Measurements from ENCODE around the gene FBXW2. TPM values are rescaled to one million over a fixed set of nuclear protein-coding genes. Genes with fewer than 3 reads are reported as not detected.

Gene FBXW2
- total RNA-seq, 1 donor from 2014 or later, result 43.9 TPM

DNA sequence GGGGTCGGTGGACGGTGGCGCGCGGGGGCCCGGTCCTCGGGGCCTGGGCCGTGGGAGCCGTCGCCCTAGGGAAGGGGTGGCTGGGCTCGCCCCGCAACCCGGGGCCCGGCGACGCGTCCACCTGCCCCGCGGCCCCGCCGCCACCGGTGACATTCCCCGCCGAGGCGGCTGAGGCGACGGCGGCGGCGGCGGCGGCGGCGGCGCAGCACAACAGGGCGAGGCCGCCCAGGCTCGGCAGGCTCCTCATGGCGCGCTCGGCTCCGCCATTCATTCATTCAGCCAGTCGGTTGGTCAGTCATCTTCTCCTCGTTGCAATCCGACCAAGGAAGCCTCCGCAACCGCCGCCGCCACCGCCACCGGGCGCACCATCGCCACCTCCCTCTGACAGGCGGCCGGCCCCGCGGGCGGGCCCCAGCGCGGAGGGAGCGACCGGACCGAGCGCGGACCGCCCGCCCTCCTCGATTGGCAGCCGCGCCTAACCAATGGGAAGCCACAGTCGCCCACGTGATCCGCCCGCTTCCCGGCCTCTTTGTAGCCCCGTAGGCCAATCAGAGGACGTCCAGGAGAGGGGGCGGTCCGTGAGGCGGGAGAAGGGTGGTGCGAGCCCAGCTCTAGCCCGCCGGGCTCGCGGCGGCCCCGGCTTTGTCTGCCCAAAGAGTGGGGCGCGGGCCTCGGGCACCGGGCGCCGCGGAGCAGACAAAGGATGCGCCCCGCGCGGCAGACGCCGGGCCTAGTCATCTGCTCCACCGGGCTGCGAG, 78.9 kb downstream of the FBXW2 start, which contains the start of gene MEGF9:
TSS of gene MEGF9 (minus strand) at position 383 of the 758 bp plus-strand sequence. CDS start at position 271, 112 bp downstream.
- peak; percentile 87 for DNase-seq (ENCODE audit: low read depth)

DNA sequence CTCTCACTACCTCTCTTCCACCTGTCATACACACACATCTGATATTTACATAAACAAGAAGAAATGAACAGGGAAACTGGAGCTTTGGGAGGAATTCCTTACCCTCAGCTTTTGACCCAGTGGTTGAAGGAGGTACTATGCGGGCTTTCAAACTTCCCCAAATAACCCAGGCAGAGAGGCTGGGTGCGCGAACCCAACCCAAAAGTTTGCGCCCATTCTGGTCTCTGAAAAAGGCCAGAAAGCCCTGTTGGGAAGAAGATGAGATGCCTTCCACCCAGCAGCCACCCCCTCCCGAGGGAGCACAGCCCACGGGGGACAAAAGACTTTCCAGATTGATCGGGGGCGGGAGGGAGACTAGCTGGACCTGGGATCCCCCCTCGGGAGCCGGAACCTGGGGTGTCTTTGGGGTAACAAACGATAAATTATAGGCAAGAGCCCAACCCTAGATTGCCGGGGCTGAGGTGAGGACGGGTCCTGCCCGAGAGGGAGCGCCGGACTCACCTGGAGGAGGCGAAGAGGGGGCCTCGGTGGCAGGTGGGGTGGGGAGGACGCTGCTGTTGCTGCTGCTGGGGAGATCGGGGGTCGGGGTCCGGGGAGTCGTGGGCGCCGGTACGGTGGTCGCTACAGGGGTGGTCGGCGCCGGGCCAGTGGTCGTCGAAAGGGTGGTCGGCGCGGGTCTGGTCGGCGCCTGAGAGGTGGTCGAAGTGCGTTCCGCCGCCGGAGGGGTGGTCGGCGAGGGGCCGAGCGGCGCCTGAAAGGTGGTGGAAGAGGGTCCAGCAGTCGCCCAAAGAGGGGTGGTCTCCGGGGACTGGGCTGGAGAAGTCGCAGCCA, 79.7 kb downstream of the FBXW2 start:
- no peak for DNase-seq (ENCODE audit: low read depth)

DNA sequence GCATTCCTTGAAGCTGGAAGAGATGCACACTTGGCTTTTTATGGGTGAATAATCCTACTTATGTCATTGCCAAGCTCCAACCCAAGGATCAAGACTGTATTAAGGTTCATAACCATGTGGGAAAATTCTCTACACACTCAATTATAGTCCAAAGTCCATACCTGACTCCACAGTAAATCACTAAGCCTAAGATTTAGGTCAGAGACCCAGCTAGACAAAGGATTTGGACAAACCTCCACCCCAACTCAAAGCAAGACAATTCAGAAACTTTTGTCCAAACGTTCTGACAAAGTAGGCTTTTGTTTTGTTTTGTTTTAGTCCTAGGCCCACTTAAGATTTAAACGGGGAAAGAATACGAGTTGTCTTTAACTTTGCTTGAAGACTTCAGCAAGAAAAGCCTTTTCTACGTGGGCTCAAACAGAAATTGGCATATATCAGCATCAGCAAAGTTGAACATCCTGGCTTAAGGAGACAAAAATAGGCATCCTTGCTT, 80.6 kb downstream of the FBXW2 start:
- no peak for DNase-seq (ENCODE audit: low read depth)

DNA sequence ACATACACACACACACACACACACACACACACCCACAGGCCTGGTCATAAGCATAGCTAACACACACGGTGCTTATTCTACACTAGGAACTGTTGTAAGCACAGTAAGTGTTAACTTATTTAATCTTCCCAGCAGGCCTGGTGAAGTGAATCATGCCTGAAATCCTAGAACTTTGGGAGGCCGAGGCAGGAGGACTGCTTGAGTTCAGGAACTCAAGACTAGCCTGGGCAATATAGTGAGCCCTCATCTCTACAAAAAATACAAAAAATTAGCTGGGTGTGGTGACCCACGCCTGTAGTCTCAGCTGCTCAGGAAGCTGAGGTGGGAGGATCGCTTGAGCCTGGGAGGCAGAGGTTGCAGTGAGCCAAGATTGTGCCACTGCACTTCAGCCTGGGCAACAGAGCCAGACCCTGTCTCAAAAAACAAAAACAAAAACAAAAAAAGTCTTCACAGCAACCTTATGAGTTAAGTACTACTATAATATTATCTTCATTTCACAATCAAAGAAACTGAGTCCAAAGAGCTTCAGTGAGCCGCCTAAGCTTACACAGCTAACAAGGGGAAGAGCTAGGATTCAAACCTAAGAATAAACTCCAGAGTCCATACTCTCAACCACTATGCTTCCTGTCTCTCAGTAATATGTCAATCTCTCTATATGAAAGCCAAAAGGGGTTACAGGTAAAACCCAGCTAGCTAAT, 81.2 kb downstream of the FBXW2 start:
- no peak for DNase-seq (ENCODE audit: low read depth)

DNA sequence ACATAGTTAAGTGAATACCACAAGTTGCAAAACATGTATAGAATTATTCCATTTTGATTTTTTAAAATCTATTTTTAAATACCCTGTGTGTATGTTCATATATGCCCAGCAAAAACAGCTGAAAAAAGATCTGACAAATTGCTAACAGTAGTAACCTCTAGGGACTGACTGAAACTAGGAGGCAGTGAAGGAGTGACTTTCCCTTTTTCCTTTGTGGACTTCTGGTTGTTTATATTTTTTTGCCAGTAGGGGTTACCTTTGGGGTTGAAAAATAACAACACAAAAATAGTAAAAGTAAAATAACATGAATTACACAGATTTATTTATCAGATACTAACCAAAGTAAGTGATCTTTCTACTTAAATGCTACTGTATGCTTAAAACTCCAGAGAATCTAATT, 81.9 kb downstream of the FBXW2 start:
- no peak for DNase-seq (ENCODE audit: low read depth)

DNA sequence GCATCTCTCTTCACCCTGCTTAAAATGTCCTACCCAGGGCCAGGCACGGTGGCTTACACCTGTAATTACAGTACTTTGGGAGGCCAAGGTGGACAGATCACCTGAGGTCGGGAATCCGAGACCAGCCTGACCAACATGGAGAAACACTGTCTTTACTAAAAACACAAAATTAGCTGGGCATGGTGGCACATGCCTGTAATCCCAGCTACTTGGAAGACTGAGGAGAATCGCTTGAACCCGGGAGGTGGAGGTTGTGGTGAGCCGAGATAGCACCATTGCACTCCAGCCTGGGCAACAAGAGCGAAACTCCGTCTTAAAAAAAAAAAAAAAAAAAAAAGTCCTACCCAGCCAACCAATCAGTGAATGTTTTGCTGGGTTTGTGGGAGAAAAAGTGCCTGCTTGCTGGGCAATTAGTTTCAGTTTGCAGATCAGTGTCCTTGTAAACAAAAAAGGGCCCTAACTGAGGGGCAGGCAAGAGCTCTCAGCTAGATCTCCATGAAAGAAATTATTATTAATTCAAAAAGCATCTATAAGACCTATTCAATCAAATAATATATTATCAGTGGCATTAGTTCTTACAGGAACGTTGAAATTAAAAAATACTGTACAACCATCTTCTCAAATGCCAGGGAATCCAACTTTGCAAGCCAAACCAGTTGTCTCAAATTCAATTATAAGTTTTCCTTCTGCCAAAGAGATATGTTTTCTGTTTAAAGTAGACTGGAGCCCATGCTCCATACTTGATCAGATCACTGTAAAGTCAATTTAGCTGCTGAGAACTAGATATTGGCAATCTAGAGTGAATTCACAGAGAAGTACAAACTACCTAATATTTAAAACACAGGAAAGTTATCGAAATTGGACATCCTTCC, 82.9 kb downstream of the FBXW2 start:
- peak; percentile 89 for DNase-seq (ENCODE audit: low read depth)

DNA sequence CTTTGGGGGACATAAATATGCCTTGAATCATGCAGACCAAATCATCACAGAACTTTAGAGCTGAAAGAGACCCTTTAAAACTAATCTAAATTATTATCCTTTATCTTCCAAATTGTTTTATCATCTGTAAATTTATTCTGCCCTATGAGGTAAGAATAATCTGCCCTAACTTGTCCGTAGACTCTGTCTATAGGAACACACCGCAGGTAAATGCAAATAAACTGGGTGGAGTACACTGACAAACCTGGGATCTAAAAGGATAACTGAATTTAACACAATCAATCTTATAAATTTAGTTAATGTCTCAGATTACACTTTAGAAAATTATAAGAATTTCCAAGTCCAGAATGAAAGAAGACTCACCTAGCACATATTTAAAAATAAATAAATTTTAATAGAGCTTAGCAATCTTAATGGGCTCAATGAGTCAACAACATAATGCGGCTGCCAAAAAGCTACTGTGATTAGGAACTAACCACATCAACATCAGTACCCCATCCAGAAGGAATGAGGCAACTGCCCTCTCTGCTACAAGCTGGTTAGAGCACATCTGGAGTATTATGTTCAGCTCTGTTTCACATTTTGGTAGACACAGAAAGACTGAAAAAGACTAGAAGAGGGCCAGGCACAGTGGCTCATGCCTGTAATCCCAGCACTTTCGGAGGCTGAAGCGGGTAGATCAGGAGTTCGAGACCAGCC, 84.5 kb downstream of the FBXW2 start:
- peak; percentile 62 for DNase-seq (ENCODE audit: low read depth)

DNA sequence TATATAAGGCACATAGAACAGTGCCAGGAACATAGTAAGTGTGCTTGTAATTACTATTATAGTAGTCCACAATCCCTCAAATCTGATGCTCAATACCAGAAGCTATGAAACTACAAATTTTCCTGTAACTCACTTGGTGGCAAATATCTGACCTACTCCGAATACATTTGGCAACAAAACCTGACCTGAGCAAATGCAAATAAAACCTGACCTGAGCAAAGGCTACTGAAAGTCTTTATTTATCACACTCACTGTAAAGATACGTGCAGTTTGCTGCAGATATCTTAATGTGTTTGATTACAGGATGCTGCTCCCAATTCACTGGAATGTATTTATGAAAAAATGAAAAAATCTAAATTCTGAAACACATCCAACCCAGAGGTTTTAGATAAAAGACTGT, 86.0 kb downstream of the FBXW2 start:
- no peak for DNase-seq (ENCODE audit: low read depth)

Other genes with a start within 250 kb of the FBXW2 start
- gene CDK5RAP2, start 213.2 kb downstream of the FBXW2 start, total RNA-seq, result 23.4 and 47.7 TPM in 2 replicates
- gene MEGF9, start 78.9 kb downstream of the FBXW2 start, total RNA-seq, result 16.5 and 28.0 TPM in 2 replicates
- 25.5 and 38.4 TPM in 2 replicates for gene PSMD5, start 49.5 kb upstream of the FBXW2 start, total RNA-seq
- 8.0 and 21.4 TPM in 2 replicates for gene PHF19, start 83.8 kb upstream of the FBXW2 start, total RNA-seq
- gene TRAF1, start 133.4 kb upstream of the FBXW2 start, total RNA-seq, result 3.4 and 16.0 TPM in 2 replicates

Measured in renal cortical epithelial cell (primary cell).